DOHH2 (cell line): ENCODE results near the gene RGS3.

Experiments
- H3F3A ChIP-seq: fragments of 200-600 bp; sonication (generic), shearing (Covaris generic); 2 replicates; pipeline ENCODE4 v1.6.0; 2016; ENCODE audit warnings: antibody characterized with exemption, mild to moderate bottlenecking; ENCODE audit not compliant: control insufficient read depth, insufficient read depth
- H3K27ac ChIP-seq: fragments of 200-600 bp; sonication (generic); 2 replicates; pipeline ENCODE4 v1.5.1; 2014; ENCODE audit warnings: low read depth, mild to moderate bottlenecking, low read length, moderate library complexity
- H3K27me3 ChIP-seq: fragments of 200-600 bp; sonication (generic); 2 replicates; pipeline ENCODE4 v1.6.1; 2014; ENCODE audit warnings: mild to moderate bottlenecking, low read length, mixed read lengths; ENCODE audit not compliant: control insufficient read depth
- H3K36me3 ChIP-seq: fragments of 200-600 bp; sonication (generic); 2 replicates; pipeline ENCODE4 v1.6.1; 2014; ENCODE audit warnings: mild to moderate bottlenecking, low read length, moderate library complexity, mixed read lengths; ENCODE audit not compliant: control insufficient read depth
- H3K4me1 ChIP-seq: fragments of 200-600 bp; sonication (generic); 2 replicates; pipeline ENCODE4 v1.6.1; 2014; ENCODE audit warnings: mild to moderate bottlenecking, low read length, mixed read lengths; ENCODE audit not compliant: control insufficient read depth
- H3K4me2 ChIP-seq: fragments of 200-600 bp; sonication (generic); 2 replicates; pipeline ENCODE4 v1.6.0; 2014; ENCODE audit warnings: mild to moderate bottlenecking, low read length, moderate library complexity
- H3K4me3 ChIP-seq: fragments of 200-600 bp; sonication (generic); 2 replicates; pipeline ENCODE4 v1.5.1; 2014; ENCODE audit warnings: mild to moderate bottlenecking, low read length, mixed read lengths
- H3K79me2 ChIP-seq: fragments of 200-600 bp; sonication (generic); 2 replicates; pipeline ENCODE4 v1.6.1; 2014; ENCODE audit warnings: mild to moderate bottlenecking, low read length, mixed read lengths; ENCODE audit not compliant: control insufficient read depth
- H3K9me2 ChIP-seq: fragments of 200-600 bp; sonication (generic); replicated peaks from 2 replicates; pipeline ENCODE4 v1.6.1; 2014; ENCODE audit warnings: mild to moderate bottlenecking, low read length, mixed read lengths; ENCODE audit not compliant: control insufficient read depth
- H3K9me3 ChIP-seq: fragments of 200-600 bp; sonication (generic); 2 replicates; pipeline ENCODE4 v1.6.1; 2014; ENCODE audit warnings: antibody characterized with exemption, low read length, mixed read lengths; ENCODE audit not compliant: control insufficient read depth, insufficient read depth
- H4K20me1 ChIP-seq: fragments of 200-600 bp; sonication (generic); 2 replicates; pipeline ENCODE4 v1.6.0; 2014; ENCODE audit warnings: low read depth, mild to moderate bottlenecking, antibody characterized with exemption, low read length, moderate library complexity; ENCODE audit not compliant: control insufficient read depth, insufficient read depth
- EZH2phosphoT487 ChIP-seq: fragments of 200-600 bp; sonication (generic); IDR thresholded peaks from 2 replicates; pipeline ENCODE4 v1.6.1; 2017; ENCODE audit warnings: borderline replicate concordance, mild to moderate bottlenecking, antibody characterized with exemption, low read length, moderate library complexity, mixed read lengths
- TF ChIP-seq, protein P1 (sequence below): fragments of 200-600 bp; sonication (generic); IDR thresholded peaks from one replicate; pipeline ENCODE4 v1.5.1; 2014; ENCODE audit warnings: antibody characterized with exemption, mild to moderate bottlenecking, low read depth, low read length; ENCODE audit not compliant: poor library complexity, severe bottlenecking

The RGS3 gene

DNA sequence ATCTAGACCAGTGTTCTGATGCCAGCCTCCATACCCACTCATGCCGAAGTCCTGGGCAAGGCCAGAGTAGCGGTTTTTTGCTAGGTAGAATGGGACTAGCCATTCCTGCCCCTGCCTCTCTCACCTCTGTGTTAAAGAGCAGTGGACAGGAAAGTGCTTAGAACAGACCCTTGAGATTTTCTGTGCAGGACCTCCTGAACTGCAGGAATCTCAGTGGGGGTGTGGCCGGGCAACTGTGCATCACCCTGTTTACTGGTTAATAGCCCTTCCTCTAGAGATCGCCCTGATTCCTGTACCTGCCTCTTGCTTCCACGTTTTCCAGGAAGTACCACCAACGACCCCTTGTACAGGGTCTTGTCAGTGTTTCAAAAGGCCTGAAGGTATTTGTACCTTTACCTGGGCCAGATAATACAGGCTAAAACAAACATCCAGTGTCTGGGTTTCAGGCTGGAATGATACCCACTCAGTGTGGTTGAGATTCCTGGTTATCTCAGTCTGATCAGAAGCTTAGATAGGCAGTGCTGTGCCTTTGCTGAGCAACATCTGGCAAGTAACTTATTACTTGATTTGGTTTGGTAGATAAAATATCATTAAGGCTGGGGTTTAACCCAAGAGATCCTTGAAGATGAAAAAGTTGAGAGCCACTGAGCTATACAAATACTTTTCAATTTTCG, 65.9 kb downstream of the RGS3 start:
- H3K27me3 ChIP-seq: no peaks in the 10 kb centered on the region

DNA sequence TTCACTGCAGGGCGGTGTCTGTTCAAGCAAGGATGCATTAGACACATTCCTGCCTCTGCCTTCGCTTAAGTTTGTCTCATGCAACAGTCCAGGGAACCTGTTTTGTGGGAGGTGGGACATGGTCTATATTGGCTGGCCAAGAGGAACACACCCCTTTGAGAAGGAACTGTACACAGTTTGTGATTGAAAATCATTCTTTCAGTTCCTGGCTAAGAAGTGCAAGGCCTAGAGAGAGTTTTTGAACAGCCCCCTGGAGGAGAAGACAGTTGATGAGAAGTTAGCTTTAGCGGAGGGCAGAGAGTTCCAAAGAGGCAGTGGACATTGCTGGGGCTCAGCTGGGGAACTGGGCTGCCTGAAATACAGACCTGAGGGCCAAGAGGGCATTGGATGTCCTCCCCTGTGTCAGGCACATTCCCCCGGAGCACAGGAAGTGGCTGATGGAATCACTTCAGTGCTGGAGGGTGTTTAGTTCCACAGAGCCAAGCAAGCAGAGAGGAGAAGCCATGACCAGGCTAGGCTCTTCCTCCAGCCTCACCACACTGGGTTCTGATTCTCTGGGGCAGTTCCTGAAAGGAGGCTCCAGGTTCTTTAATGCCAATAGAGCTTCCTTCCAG, 66.6 kb downstream of the RGS3 start:
- no peaks in the 10 kb centered on the region for H3F3A ChIP-seq
- no peaks in the 10 kb centered on the region for H4K20me1 ChIP-seq
- no peaks in the 10 kb centered on the region for H3K79me2 ChIP-seq
- H3K4me1 ChIP-seq: no peaks in the 10 kb centered on the region
- no peaks in the 10 kb centered on the region for H3K27me3 ChIP-seq
- H3K36me3 ChIP-seq: no peaks in the 10 kb centered on the region
- H3K9me3 ChIP-seq: no peaks in the 10 kb centered on the region
- no peak for TF ChIP-seq EZH2phosphoT487
- no peak overlapping the region for H3K4me3 ChIP-seq
- H3K4me2 ChIP-seq: no peak overlapping the region
- no peaks in the 10 kb centered on the region for H3K9me2 ChIP-seq
- H3K27ac ChIP-seq: no peak overlapping the region

More for the DNA sequence above, 65.9 kb downstream of the RGS3 start:
- Histone ChIP-seq H3K79me2 (no peaks in the 10 kb centered on the region), H3K4me3 (no peak overlapping the region), H3K27ac (no peak overlapping the region), H3K9me3 (no peaks in the 10 kb centered on the region), H3K9me2 (no peaks in the 10 kb centered on the region), H4K20me1 (no peaks in the 10 kb centered on the region), H3K4me1 (peaks cover 5% of the 10 kb centered on the region), H3F3A (no peaks in the 10 kb centered on the region), H3K4me2 (no peak overlapping the region), H3K36me3 (no peaks in the 10 kb centered on the region)
- TF ChIP-seq EZH2phosphoT487: no peak
- TF ChIP-seq, protein P1, sequence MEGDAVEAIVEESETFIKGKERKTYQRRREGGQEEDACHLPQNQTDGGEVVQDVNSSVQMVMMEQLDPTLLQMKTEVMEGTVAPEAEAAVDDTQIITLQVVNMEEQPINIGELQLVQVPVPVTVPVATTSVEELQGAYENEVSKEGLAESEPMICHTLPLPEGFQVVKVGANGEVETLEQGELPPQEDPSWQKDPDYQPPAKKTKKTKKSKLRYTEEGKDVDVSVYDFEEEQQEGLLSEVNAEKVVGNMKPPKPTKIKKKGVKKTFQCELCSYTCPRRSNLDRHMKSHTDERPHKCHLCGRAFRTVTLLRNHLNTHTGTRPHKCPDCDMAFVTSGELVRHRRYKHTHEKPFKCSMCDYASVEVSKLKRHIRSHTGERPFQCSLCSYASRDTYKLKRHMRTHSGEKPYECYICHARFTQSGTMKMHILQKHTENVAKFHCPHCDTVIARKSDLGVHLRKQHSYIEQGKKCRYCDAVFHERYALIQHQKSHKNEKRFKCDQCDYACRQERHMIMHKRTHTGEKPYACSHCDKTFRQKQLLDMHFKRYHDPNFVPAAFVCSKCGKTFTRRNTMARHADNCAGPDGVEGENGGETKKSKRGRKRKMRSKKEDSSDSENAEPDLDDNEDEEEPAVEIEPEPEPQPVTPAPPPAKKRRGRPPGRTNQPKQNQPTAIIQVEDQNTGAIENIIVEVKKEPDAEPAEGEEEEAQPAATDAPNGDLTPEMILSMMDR: no peak

DNA sequence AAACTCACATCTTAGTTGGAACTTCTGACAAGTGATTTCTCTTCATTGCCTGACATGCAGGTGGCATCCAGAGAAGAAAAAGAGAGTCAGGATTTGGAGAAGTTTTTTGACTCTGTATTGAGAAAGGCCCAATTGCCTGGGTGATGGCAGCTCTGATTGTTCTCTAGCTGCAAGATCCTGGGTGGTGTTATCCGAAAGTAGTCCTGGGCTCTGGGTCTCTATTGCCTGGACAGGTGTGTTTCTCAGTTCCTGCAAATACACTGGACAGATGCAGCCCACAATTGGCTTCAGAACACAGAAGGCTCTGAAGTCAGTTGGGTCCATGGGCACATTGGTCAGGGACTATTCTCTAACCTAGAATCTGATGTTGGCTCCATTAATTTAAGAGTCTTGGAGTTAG, 67.4 kb downstream of the RGS3 start:
- no peak overlapping the region for H3K4me3 ChIP-seq
- H3K79me2 ChIP-seq: no peaks in the 10 kb centered on the region
- no peaks in the 10 kb centered on the region for H3K36me3 ChIP-seq
- H3K9me2 ChIP-seq: no peaks in the 10 kb centered on the region
- H3K4me1 ChIP-seq: no peaks in the 10 kb centered on the region
- H3F3A ChIP-seq: no peaks in the 10 kb centered on the region
- H3K27ac ChIP-seq: no peak overlapping the region
- no peaks in the 10 kb centered on the region for H4K20me1 ChIP-seq
- no peaks in the 10 kb centered on the region for H3K27me3 ChIP-seq
- TF ChIP-seq, protein P1: no peak
- TF ChIP-seq EZH2phosphoT487: no peak
- no peak overlapping the region for H3K4me2 ChIP-seq
- no peaks in the 10 kb centered on the region for H3K9me3 ChIP-seq
